HG03565 (cell line): ENCODE results near the gene NAPEPLD.
"Not testable (repeated sequence)": the region's sequence is repeated elsewhere in the genome, so short reads cannot be mapped to it uniquely, and the experiment has no call there.

Experiments
- ATAC-seq: cut with Tn5 transposase; IDR thresholded peaks from one replicate; pipeline ENCODE4 v1.9.1; 2021; ENCODE audit warnings: mild to moderate bottlenecking, moderate library complexity; ENCODE audit not compliant: unreplicated experiment

Gene NAPEPLD

GRCh38 chr7:103114576-103115008, 34.3 kb downstream of the NAPEPLD start:
- no peak for ATAC-seq

DNA sequence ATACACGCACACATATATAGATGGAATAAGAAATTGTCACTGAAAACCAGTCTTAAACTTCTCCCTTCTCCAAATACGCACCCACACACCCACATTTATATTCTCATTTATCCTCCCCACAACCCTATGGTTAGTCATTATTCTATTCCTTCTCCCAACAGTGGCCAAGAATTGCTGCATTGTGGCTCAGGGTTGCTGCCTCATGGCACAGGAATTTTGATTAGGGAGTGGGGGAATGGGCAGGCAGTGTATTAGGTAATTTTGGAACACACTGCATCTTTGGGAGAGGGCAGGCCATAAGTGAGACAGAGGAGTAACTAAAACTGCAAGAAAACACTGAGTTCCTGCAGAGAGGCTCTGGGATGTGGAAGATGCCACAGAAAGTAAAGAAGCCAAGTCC, 35.7 kb downstream of the NAPEPLD start:
- no peak for ATAC-seq

DNA sequence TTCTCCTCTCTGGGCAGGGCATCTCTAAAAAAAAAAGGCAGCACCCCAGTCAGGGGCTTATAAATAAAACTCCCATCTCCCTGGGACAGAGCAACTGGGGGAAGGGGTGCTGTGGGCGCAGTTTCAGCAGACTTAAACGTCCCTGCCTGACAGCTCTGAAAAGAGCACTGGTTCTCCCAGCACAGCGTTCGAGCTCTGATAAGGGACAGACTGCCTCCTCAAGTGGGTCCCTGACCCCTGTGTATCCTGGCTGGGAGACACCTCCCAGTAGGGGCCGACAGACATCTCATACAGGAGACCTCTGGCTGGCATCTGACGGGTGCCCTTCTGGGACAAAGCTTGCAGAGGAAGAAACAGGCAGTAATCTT, 42.2 kb downstream of the NAPEPLD start:
- ATAC-seq, result not testable (repeated sequence)

DNA sequence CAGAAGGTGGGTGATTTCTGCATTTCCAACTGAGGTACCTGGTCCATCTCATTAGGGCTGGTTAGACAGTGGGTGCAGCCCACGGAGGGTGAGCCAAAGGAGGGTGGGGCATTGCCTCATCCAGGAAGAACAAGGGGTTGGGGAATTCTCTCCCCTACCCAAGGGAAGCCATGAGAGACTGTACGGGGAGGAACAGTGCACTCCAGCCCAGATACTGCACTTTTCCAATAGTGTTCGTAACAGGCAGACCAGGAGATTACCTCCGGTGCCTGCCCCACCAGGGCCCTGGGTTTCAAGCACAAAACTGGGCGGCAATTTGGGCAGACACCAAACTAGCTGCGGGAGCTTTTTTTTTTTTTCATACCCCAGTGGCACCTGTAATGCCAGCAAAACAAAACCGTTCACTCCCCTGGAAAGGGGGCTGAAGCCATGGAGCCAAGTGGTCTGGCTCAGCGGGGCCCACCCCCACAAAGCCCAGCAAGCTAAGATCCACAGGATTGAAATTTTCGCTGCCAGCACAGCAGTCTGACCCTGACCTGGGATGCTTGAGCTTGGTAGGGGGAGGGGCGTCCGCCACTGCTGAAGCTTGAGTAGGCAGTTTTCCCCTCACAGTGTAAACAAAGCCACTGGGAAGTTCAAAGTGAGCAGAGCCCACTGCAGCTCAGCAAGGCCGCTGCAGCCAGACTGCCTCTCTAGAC, 42.7 kb downstream of the NAPEPLD start:
- no peak for ATAC-seq

GRCh38 chr7:103101543-103101942, 47.4 kb downstream of the NAPEPLD start:
- no peak for ATAC-seq

DNA sequence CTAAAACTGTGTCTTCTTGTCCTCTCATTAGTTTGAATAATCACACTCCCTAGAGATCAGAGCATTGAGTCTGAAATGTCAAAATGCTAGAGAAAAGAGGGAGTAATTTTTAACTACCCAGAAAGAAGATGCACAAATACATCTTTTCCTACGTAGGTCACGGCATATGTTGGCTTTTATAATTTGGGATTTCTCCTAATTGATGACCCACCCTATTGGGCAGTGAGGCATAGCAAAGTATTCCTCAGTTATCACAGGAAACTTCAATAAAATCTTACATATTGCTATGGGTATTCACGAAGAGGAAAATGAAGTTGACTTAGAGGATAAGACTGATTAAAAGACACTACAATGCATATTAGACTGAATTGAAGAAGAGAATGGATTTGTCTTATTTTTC, 48.6 kb downstream of the NAPEPLD start:
- no peak for ATAC-seq

DNA sequence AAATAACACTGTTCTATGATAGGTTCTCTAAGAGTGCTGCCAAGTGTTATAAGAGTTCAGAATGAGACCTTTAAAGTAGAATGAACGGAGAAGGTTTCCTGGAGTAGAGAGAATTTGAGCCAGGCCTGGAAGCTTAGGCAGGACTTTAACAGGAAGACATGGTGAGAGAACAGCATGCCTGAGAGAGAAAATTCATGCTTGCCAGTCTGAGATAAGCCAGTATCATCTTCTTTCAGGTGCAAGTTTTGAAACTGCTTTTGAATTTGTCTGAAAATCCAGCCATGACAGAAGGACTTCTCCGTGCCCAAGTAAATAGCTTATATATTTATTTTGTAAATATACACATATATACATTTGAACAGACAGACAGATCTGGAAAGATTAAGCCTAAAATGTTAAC, 51.9 kb downstream of the NAPEPLD start:
- no peak for ATAC-seq

- ATAC-seq, result not testable (repeated sequence)
Observed at GRCh38 chr7:103095558-103095957, 53.3 kb downstream of the NAPEPLD start.

DNA sequence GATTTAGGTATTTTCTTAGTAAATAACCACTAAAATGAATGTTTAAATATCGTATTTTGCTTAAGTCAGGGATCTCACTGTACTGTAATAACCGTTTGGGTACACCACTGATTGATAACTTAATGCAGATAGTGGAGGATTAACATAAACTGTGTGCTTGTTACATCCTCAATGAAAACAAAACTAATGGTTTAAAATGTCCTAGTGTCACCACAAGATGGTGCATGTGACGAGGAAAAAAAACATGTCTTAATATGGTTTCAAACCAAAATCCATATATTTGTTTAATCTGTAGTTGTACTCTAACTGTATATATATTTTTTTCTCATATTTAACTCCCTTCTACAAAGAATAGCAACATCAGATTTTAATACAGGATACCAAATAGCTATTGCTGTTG, 54.8 kb downstream of the NAPEPLD start:
- ATAC-seq, result no peak

DNA sequence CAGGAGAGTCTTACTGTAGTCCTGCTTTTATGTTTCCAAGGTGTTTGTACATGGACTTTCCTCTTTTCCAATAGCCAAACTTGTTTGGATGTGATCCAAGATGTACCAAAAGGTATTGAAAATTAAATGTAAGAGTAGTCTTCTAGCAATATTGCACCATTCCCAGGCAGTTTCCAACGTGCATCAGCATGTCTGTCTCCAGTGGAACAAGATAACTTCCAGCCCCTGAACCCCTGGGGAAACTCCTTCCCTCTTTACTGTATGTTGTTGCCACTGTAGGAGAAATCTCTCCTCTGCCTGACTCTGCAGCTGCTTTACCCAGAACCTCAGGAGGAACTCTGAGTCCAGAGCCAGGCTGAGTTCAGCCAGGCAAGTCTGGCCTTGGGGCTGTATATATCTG, 55.5 kb downstream of the NAPEPLD start:
- ATAC-seq, result no peak

- ATAC-seq, result not testable (repeated sequence)
Observed at GRCh38 chr7:103092321-103092720, 56.6 kb downstream of the NAPEPLD start.

GRCh38 chr7:103083210-103083609, 65.7 kb downstream of the NAPEPLD start:
- no peak for ATAC-seq

GRCh38 chr7:103082497-103082896, 66.4 kb downstream of the NAPEPLD start:
- no peak for ATAC-seq

DNA sequence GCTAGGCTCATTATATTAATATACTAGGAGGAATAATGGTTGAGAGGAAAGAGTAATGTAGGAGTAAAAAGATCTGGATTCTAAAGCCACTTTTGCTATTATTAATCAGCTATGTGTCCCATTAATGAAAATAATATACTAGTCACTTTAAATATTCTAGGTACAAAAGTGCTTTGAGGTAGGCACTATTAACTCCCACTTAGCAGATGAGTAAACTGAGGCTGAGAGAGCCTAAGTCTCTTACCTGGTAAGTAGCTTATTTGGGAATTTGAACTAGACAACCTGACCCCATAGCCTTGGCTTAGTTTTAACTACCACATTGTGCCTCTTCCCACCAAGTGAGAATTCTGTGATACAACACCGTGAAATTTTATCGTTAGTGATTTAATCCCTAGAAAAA, 68.0 kb downstream of the NAPEPLD start:
- ATAC-seq, result no peak

DNA sequence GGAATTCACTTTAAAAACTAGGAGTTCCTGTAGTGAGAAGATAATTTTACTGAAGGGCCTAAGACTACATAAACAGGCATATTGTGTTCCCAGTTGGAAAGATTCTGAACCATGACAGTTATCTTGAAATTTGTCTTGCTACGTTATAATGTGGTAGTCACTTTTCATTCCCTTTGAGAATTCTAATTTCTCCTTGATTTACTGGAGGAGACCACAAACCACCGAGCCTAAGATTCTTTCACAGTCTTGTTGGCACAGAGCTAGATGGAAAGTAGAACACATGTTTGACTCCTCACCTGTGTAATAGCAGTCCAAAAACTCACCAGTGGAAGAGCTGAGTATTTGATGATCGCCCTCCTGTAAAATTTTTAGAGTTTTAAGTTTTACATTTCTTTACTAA, 69.1 kb downstream of the NAPEPLD start:
- no peak for ATAC-seq

DNA sequence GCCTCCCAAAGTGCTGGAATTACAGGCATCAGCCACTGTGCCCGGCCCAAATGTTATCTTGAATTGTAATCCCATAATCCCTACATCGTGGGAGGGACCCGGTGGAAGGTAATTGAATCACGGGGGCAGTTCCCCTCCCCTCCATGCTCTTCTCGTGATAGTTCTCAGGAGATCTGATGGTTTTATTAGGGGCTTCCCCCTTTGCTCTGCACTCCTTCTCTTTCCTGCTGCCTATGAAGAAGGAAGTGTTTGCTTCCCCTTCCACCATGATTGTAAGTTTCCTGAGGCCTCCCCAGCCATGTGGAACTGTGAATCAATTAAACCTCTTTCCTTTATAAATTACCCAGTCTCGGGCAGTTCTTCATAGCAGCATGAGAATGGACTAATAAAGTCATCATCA, 70.7 kb downstream of the NAPEPLD start:
- not testable (repeated sequence) for ATAC-seq

DNA sequence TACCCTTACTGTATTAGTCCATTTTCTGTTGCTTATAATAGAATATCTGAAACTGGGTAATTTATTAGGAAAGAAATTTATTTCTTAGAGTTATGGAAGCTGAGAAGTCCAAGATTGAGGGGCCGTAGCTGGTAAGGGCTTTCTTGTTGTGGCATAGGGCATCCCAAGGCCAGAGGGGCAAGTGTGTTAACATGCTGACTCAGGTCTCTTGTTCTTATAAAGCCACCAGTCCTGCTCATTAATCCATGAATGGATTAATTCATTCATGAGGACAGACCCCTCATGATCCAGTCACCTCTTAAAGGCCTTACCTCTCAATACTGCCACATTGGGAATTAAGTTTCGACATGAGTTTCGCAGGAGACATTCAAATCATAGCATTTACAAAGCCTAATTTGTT, 71.6 kb downstream of the NAPEPLD start:
- ATAC-seq, result no peak

DNA sequence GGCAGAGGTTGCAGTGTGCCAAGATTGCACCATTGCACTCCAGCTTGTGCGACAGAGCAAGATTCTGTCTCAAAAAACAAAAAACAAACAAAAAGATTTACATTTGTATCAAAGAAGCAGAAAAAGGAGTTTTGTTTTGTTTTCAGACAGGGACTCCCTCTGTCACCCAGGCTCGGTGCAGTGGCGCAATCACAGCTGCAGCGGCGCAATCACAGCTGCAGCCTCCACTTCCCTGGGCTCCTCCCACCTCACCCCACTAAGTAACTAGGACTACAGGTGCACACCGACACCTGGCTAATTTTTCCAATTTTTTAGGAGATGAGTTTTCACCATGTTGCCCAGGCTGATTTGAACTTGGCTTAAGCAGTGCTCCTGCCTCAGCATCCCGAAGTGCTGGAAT, 72.1 kb downstream of the NAPEPLD start:
- no peak for ATAC-seq

DNA sequence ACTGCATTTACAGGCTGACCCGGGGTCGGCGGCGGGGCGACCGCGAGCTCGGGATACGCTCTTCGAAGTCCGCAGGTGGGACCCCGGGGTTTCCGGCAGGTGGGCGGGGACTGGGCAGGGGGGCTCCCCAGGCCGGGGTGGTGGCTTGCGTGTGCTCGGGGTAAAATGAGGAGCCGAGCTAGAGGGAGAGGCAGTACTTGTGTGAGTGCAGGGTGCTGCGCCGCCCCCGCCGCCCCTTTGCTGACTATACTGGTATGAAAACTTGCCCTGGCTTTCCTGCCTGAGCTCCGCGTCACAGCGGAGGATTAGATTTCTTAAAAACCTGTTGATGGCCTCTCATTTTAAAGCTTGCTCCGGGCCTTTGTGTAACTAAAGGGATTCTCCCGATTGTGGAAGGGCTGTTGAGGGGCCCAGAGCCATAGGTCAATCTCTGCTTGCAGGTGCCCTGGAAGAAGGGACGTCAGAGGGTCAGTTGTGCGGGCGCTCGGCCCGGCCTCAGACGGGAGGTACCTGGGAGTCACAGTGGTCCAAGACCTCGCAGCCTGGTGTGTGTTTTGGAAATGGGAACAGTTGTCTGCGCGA, 73.5 kb downstream of the NAPEPLD start:
- peak; percentile 37 for ATAC-seq

DNA sequence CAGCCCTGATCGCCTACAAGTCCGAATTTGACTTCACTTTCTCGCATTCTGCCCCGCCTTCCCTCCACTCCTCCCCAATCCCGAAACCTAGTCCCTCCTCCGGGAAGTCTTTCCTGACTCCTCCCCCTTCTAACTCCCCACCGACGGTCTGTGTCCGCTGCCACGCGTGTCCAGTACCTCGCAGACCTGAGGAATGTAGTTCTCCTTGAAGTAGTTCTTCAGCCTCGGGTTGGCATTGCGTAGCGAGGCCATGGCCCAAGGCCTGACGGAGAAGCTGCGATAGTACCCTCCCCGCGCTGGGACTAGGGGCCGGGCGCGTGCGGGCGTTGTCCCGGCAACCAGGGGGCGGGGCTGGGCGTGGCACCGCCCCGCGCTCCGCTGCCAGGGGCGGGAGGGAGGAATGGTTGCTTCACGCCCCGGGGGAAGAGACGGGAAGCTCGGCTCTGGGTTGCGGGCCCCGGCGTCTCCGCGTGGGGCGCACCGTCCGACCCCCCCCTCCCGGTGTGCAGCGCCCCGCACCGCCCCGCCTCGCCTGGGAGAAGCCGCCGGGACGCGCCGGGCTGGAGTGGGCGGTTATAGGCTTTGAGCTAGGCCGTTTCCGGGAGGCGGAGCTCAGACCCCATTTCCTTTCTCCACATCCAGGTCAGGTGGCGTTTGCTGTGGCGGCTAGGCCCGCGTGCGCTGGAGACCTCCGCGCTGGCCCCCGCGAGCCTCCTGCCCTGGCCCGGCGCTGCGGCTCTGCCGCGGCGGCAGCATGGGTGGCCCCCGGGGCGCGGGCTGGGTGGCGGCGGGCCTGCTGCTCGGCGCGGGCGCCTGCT, 74.2 kb downstream of the NAPEPLD start, which contains the start of the genes ARMC10 and FBXL13:
Gene ARMC10, plus strand, starts transcription at position 622 of the 818 bp plus-strand sequence. Its CDS starts 133 bp downstream, at position 755.
Gene FBXL13, minus strand, starts transcription at position 278 of the 818 bp plus-strand sequence.
- peak; percentile 78 for ATAC-seq

DNA sequence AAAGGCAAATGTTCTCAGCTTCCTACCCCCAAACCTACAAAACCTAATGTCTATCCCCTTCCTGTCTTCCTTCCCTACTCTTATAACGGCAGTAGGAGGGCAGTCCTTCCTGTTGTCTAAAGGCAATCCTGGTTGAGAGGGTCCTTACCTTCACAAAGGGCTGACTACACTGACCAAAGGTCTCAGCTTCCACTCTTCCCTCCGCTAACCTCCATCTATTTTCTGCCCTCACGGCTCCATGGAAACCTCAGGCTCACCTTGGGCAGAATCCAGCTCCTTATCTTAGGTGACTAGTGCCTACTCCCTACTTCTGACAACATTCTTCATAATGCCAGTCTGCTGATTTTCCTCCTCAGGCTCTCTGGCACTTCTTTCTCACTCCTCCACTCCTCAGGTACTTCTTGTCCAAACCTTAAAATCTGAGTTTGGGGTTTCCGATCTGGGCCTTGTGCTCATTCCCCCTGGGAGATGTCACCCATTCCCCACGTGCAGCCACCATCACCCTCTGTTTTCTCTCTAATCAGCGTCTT, 74.8 kb downstream of the NAPEPLD start:
- ATAC-seq, result no peak
